Colonic mucosa (tissue), 4 donors: ENCODE measurements around the gene SLC24A3. TPM values are rescaled to one million over a fixed set of nuclear protein-coding genes. Genes with fewer than 3 reads are reported as not detected.

ENCODE experiments used
- DNase-seq: peaks from one replicate; pipeline ENCODE4 v3.0.0-alpha.2; 2020
- H3K27ac ChIP-seq: fragments of 200-600 bp; one replicate; pipeline ENCODE4 v1.8.0; 2021
- H3K27me3 ChIP-seq: fragments of 200-600 bp; one replicate; pipeline ENCODE4 v1.8.0; 2021
- H3K36me3 ChIP-seq: fragments of 200-600 bp; one replicate; pipeline ENCODE4 v1.8.0; 2021
- H3K4me1 ChIP-seq: fragments of 200-600 bp; one replicate; pipeline ENCODE4 v1.8.0; 2021; ENCODE audit warnings: mild to moderate bottlenecking
- H3K4me3 ChIP-seq: fragments of 200-600 bp; one replicate; pipeline ENCODE4 v1.8.0; 2021
- H3K9ac ChIP-seq, 2 donors: one replicate each; pipeline ENCODE4 v1.7.0; 2013; ENCODE audit warnings: control low read depth in 2 of 2, low read depth in 2 of 2, low read length in 2 of 2
- H3K9me3 ChIP-seq: fragments of 200-600 bp; one replicate; pipeline ENCODE4 v1.8.0; 2021
- CTCF ChIP-seq: fragments of 200-600 bp; IDR thresholded peaks from one replicate; pipeline ENCODE4 v1.8.0; 2022; ENCODE audit warnings: antibody characterized with exemption, mild to moderate bottlenecking
- intact Hi-C: fragments of 100-400 bp; cut with DNase I; formaldehyde crosslinking; loops from one replicate; pipeline ENCODE4 v1.14.1; 2022
- total RNA-seq, 2 donors: library from RNA; stranded (reverse); fragmentation: NEBNext Ultra II Directional in 1 of 2; extraction: Animal tissue kit (Norgen Biotek cat#: 25700) in 1 of 2; gene quantifications; one replicate each; pipeline ENCODE4 v1.2.1, GENCODE V29; 2021
- donor health status: healthy.
- donor health status: DM: no; HTN: no; CAD: no.
- donor health status: DM: no; HTN: no; CAD: no.

The SLC24A3 gene
- total RNA-seq, 2 donors from 2014 or later = 3.6 to 6.6 TPM

- no peaks in the 10 kb centered on the region for H3K9me3 ChIP-seq
- no peak for TF ChIP-seq CTCF
- no peak overlapping the region for H3K9ac ChIP-seq
- intact Hi-C loops = loop anchor here (10.0 kb wide), 2 partner anchors 90 to 550 kb away; no protein-coding TSS in a partner anchor
- H3K4me3 ChIP-seq = no peak overlapping the region
- H3K27ac ChIP-seq = no peak overlapping the region
- DNase-seq = no peak
- H3K4me1 ChIP-seq = no peaks in the 10 kb centered on the region
- no peaks in the 10 kb centered on the region for H3K27me3 ChIP-seq
- H3K36me3 ChIP-seq = no peaks in the 10 kb centered on the region
These were observed 27.4 kb upstream of the SLC24A3 start for GRCh38 chr20:19185083-19185482.

DNA sequence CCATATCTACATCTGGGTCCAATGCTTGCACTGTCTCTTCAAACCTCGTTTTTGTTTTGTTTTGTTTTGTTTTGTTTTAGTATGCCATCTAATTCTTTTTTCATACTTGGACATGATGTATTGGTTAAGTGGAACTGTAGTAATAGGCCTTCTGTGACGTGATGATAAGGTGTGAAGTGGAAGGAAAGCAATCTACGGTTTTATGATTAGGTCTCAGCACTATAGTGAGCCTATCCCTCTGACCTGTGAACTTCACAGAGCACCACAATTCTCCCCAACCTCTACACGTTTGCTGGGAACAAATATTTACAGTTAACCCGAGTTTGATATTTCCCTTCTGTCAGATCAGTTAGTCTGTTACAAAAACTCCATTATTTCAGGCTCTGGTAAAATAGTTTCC, 19.1 kb upstream of the SLC24A3 start:
- Histone ChIP-seq H3K9ac (no peak overlapping the region), H3K27me3 (no peaks in the 10 kb centered on the region), H3K9me3 (no peaks in the 10 kb centered on the region), H3K4me3 (no peak overlapping the region), H3K27ac (no peak overlapping the region), H3K36me3 (no peaks in the 10 kb centered on the region), H3K4me1 (no peaks in the 10 kb centered on the region)
- DNase-seq = no peak
- intact Hi-C loops = no loop called here
- TF ChIP-seq CTCF = no peak

GRCh38 chr20:19205981-19206396, 6.5 kb upstream of the SLC24A3 start:
- H3K36me3 ChIP-seq = no peaks in the 10 kb centered on the region
- intact Hi-C loops = loop anchor here (5.0 to 10.0 kb wide), 3 partner anchors 301 to 456 kb away; no protein-coding TSS in a partner anchor
- DNase-seq = peak; percentile 85
- H3K27ac ChIP-seq = no peak overlapping the region
- TF ChIP-seq CTCF = peak; percentile 91
- no peaks in the 10 kb centered on the region for H3K4me1 ChIP-seq
- H3K9ac ChIP-seq = no peak overlapping the region
- H3K4me3 ChIP-seq = no peak overlapping the region
- H3K9me3 ChIP-seq = no peaks in the 10 kb centered on the region
- H3K27me3 ChIP-seq = no peaks in the 10 kb centered on the region

DNA sequence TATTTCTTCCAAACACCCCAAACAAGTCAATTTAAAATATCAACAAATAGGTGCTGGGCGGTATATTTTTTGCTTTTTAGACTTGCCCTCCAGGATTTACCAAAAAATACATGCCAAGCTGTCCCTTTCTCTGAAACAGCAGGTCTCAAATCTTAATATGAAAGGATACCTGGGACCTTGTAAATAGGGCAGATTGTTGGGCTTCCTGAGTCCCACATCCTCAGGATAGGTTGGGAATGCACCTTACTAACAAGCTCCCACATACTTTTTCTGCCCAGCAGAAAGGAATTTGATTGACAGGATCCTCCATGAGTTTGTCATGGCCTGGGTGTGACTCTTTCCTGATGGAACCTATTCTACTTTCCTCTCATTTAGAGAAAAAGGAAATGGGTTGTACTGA, 4.9 kb upstream of the SLC24A3 start:
- no peaks in the 10 kb centered on the region for H3K9me3 ChIP-seq
- intact Hi-C loops = loop anchor here (5.0 to 10.0 kb wide), 3 partner anchors 303 to 455 kb away; no protein-coding TSS in a partner anchor
- TF ChIP-seq CTCF = no peak

GRCh38 chr20:19210391-19211155, 1.9 kb upstream of the SLC24A3 start:
- Histone ChIP-seq H3K4me3 (no peak overlapping the region), H3K4me1 (no peaks in the 10 kb centered on the region), H3K9ac (peak overlapping the region in 1 of 2 donors; percentile 26), H3K27ac (no peak overlapping the region), H3K36me3 (no peaks in the 10 kb centered on the region), H3K9me3 (no peaks in the 10 kb centered on the region), H3K27me3 (peaks cover 4% of the 10 kb centered on the region)
- intact Hi-C loops = no loop called here
- TF ChIP-seq CTCF = no peak
- no peak for DNase-seq

More for the DNA sequence above, 4.9 kb upstream of the SLC24A3 start:
- DNase-seq = no peak
- H3K36me3 ChIP-seq = no peaks in the 10 kb centered on the region
- H3K27ac ChIP-seq = no peak overlapping the region
- H3K27me3 ChIP-seq = peaks cover 4% of the 10 kb centered on the region
- H3K4me1 ChIP-seq = no peaks in the 10 kb centered on the region
- no peak overlapping the region for H3K4me3 ChIP-seq
- no peak overlapping the region for H3K9ac ChIP-seq
